Measurements from ENCODE around the gene INSIG1.

The INSIG1 gene

DNA sequence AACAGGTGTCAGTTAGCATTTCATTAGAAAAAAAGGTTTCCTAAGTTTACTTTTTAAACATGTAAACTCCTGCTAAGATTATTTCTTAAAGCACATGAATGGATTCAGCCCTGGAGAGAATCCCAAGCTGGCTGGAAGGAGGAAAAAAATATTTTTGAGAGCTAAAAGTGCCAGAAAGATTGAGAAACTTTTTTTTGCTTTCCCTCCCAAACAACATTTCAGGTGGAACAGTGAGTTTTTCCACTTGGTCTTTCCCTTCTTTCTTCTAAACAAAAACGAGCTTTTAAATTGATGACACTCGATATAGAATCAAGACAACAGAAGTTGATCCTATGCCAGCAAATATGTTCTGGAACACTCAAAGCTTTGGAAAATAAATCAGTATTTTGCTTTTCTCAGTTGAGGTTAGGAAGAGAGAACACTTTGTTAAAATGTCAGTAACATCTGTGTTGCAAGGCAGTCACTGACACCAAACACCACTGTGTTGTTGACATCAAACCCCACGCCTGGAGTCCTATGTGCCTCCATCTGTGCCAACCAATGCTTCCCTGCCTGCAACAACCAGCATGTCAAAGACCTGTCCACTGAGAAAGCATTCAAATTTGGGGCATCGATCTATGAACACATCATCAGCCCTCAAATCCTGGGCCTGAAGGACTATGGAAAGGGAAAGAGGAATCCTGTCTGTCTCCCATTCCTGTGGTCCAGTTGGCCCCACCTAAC lies 22.9 kb upstream of the INSIG1 start:
- ChIA-PET CTCF (no interaction called here), POLR2A (no interaction called here)
- TF ChIP-seq FOXK2 (IDR thresholded peaks at IDR 0.05) (no peak), ARNT (IDR thresholded peaks at IDR 0.05) (no peak), BHLHE40 (IDR thresholded peaks at IDR 0.05; ENCODE audit: borderline replicate concordance) (no peak), FOXA1 (IDR thresholded peaks at IDR 0.05) (no peak), ELF4 (IDR thresholded peaks at IDR 0.05) (no peak), PKNOX1 (IDR thresholded peaks at IDR 0.05) (no peak), L3MBTL2 (conservative IDR thresholded peaks at IDR 0.05) (no peak), HDGF (IDR thresholded peaks at IDR 0.05; ENCODE audit: borderline replicate concordance) (no peak), CTBP1 (IDR thresholded peaks at IDR 0.05; ENCODE audit: borderline replicate concordance) (no peak), TARDBP (IDR thresholded peaks at IDR 0.05) (no peak), LEF1 (IDR thresholded peaks at IDR 0.05; ENCODE audit: borderline replicate concordance) (no peak), ZNF384 (IDR thresholded peaks at IDR 0.05) (no peak), NFRKB (IDR thresholded peaks at IDR 0.05) (no peak), FOXM1 (IDR thresholded peaks at IDR 0.05; ENCODE audit: borderline replicate concordance) (no peak), SP1 (IDR thresholded peaks at IDR 0.05) (no peak)
- DNase-seq (ENCODE audit: extremely low spot score), result no peak

DNA sequence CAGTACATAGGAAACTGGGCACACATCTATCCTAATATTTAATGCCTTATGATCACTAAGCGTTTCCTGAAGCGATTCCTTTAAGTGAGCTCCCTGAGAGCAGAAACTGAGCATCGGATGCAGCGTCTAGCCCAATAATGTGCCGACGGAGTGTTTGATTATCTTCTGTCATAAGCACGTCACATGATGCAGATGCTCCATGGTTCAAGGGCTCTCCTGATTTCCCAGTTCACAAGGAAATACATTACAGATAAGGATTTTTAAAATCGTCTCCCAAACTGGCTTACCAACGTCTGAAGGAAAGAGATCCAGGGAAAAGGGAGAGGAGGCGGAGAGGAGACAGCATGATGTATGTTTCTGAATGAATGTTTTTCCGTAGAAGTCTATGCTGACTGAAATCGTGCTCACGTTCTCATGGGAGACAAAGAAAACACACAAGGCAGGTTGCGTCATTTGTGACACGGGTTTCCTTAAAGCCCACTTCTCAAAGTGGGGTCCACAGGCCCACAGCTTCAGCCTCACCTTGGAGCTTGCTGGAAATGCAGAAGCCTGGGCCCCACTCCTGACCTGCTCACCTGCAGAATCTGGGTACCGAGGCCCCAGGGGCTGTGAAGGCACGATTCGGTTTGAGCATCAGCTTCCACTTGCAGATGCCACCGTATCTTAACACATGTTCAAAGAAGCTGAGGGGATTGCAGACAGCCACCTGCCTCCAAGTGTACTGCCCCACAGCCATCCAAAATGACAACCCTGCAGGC lies 21.5 kb upstream of the INSIG1 start:
- CTCF ChIA-PET, result no interaction called here
- no peak for DNase-seq (ENCODE audit: extremely low spot score)
- POLR2A ChIA-PET, result interaction anchor here (2.1 kb wide), 1 partner anchor 19 kb away, joined by 6 read pairs; no protein-coding TSS in a partner anchor
- TF ChIP-seq ZNF384 (IDR thresholded peaks at IDR 0.05) (no peak), SP1 (IDR thresholded peaks at IDR 0.05) (no peak), TARDBP (IDR thresholded peaks at IDR 0.05) (no peak), HDGF (IDR thresholded peaks at IDR 0.05; ENCODE audit: borderline replicate concordance) (no peak), L3MBTL2 (conservative IDR thresholded peaks at IDR 0.05) (no peak), BHLHE40 (IDR thresholded peaks at IDR 0.05; ENCODE audit: borderline replicate concordance) (no peak), PKNOX1 (IDR thresholded peaks at IDR 0.05) (no peak), LEF1 (IDR thresholded peaks at IDR 0.05; ENCODE audit: borderline replicate concordance) (no peak), CTBP1 (IDR thresholded peaks at IDR 0.05; ENCODE audit: borderline replicate concordance) (no peak), FOXM1 (IDR thresholded peaks at IDR 0.05; ENCODE audit: borderline replicate concordance) (no peak), NFRKB (IDR thresholded peaks at IDR 0.05) (no peak)

- TF ChIP-seq FOXA1 (IDR thresholded peaks at IDR 0.05) (no peak), FOXM1 (IDR thresholded peaks at IDR 0.05; ENCODE audit: borderline replicate concordance) (no peak), ELF4 (IDR thresholded peaks at IDR 0.05) (no peak), TARDBP (IDR thresholded peaks at IDR 0.05) (no peak), BHLHE40 (IDR thresholded peaks at IDR 0.05; ENCODE audit: borderline replicate concordance) (no peak), HDGF (IDR thresholded peaks at IDR 0.05; ENCODE audit: borderline replicate concordance) (no peak), ARNT (IDR thresholded peaks at IDR 0.05) (no peak), PKNOX1 (IDR thresholded peaks at IDR 0.05) (no peak)
- DNase-seq (ENCODE audit: extremely low spot score), result no peak
- ChIA-PET POLR2A (interaction anchor here (2.1 kb wide), 1 partner anchor 19 kb away, joined by 6 read pairs; no protein-coding TSS in a partner anchor), CTCF (no interaction called here)
Observed at GRCh38 chr7:155276800-155277375, 20.8 kb upstream of the INSIG1 start.

DNA sequence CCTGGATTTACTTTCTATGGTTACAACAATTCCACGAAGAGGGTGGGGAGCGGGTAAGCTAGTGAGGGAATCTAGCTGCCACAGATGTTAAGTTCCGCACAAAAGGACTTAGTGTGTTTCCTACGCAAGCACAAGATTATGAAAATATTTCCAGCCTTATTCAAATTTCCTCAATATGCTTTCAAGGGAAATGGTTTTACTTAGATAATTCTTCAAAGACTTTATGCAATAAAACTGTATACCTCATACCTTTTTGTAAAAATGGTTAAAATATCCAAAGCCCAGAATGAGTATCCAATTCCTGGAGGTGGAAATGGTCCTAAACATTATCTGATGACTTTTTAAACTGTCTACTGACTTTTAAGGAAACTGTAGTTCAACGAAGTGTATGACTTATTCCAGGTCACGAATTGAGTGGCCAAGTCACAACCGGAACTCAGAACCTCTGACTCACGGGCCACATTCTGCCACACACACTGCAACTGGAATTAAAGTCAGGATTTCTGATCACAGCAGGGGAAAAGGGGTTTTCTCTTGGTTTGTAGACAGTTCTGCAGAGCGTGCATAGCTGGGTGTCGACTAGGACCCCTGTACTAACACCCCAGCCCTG lies 20.2 kb upstream of the INSIG1 start:
- ChIA-PET CTCF (no interaction called here), POLR2A (interaction anchor here (2.1 kb wide), 1 partner anchor 18 kb away, joined by 6 read pairs; no protein-coding TSS in a partner anchor)
- no peak for TF ChIP-seq CTBP1 (IDR thresholded peaks at IDR 0.05; ENCODE audit: borderline replicate concordance)
- TF ChIP-seq PKNOX1 (IDR thresholded peaks at IDR 0.05), result no peak
- no peak for TF ChIP-seq TARDBP (IDR thresholded peaks at IDR 0.05)
- no peak for TF ChIP-seq FOXA1 (IDR thresholded peaks at IDR 0.05)
- TF ChIP-seq NFRKB (IDR thresholded peaks at IDR 0.05), result no peak
- no peak for TF ChIP-seq ARNT (IDR thresholded peaks at IDR 0.05)
- TF ChIP-seq ELF4 (IDR thresholded peaks at IDR 0.05), result no peak
- TF ChIP-seq L3MBTL2 (conservative IDR thresholded peaks at IDR 0.05), result no peak
- TF ChIP-seq FOXK2 (IDR thresholded peaks at IDR 0.05), result no peak
- no peak for TF ChIP-seq FOXM1 (IDR thresholded peaks at IDR 0.05; ENCODE audit: borderline replicate concordance)
- TF ChIP-seq LEF1 (IDR thresholded peaks at IDR 0.05; ENCODE audit: borderline replicate concordance), result no peak
- no peak for TF ChIP-seq SP1 (IDR thresholded peaks at IDR 0.05)
- no peak for TF ChIP-seq SUZ12 (IDR thresholded peaks at IDR 0.05)
- no peak for TF ChIP-seq HDGF (IDR thresholded peaks at IDR 0.05; ENCODE audit: borderline replicate concordance)
- no peak for TF ChIP-seq BHLHE40 (IDR thresholded peaks at IDR 0.05; ENCODE audit: borderline replicate concordance)
- no peak for TF ChIP-seq ZNF384 (IDR thresholded peaks at IDR 0.05)
- no peak for DNase-seq (ENCODE audit: extremely low spot score)

Measured in HEK293T (cell line).